Breast epithelium (tissue), 4 donors: ENCODE data around the gene SUZ12. TPM values are rescaled to one million over a fixed set of nuclear protein-coding genes. Genes with fewer than 3 reads are reported as not detected.
A peak's percentile ranks its signal among the peaks of the same experiment; 100 is the strongest.
"Not testable (repeated sequence)": the region's sequence is repeated elsewhere in the genome, so short reads cannot be mapped to it uniquely, and the experiment has no call there.

ENCODE experiments used
- DNase-seq, 2 donors: peaks; one replicate each; pipeline ENCODE4 v3.0.0-alpha.2; 2019; ENCODE audit warnings: low spot score in 2 of 2
- H3K27ac ChIP-seq, 2 donors: fragments of 200-600 bp; sonication (generic) in 1 of 2; one replicate each; pipeline ENCODE4 v1.5.1; 2016 to 2019; ENCODE audit warnings: mild to moderate bottlenecking in 1 of 2
- H3K27me3 ChIP-seq, 2 donors: fragments of 200-600 bp; sonication (generic) in 1 of 2; one replicate each; pipeline versions ENCODE4 v1.5.1 to v1.6.0; 2017 to 2019; ENCODE audit warnings: control low read depth in 1 of 2, mild to moderate bottlenecking in 1 of 2
- H3K36me3 ChIP-seq: fragments of 200-600 bp; one replicate; pipeline ENCODE4 v1.5.1; 2019
- H3K4me1 ChIP-seq, 2 donors: fragments of 200-600 bp; sonication (generic); one replicate each; pipeline ENCODE4 v1.5.1; 2016 to 2019; ENCODE audit warnings: control low read depth in 1 of 2
- H3K4me3 ChIP-seq, 3 donors: fragments of 200-600 bp; sonication (generic); 1 replicate in 2 of 3; 2 replicates in 1 of 3; pipeline ENCODE4 v1.5.1; 2016 to 2019; ENCODE audit warnings: mild to moderate bottlenecking in 3 of 3, moderate library complexity in 2 of 3
- H3K9me3 ChIP-seq, 2 donors: fragments of 200-600 bp; sonication (generic) in 1 of 2; one replicate each; pipeline ENCODE4 v1.5.1; 2016 to 2019; ENCODE audit warnings: control low read depth in 1 of 2
- CTCF ChIP-seq, 3 donors: fragments of 450-650 bp; IDR thresholded peaks; one replicate each; pipeline ENCODE4 v1.5.1; 2016 to 2017; ENCODE audit warnings: antibody characterized with exemption in 3 of 3, mild to moderate bottlenecking in 3 of 3, moderate library complexity in 3 of 3
- POLR2A ChIP-seq: fragments of 450-650 bp; IDR thresholded peaks from one replicate; pipeline ENCODE4 v1.6.1; 2016; ENCODE audit warnings: antibody characterized with exemption, mild to moderate bottlenecking, moderate library complexity
- POLR2AphosphoS5 ChIP-seq, 3 donors: sonication (generic); formaldehyde crosslinking; IDR thresholded peaks; one replicate each; pipeline ENCODE4 v1.6.1; 2017; ENCODE audit warnings: antibody characterized with exemption in 3 of 3
- intact Hi-C: fragments of 100-400 bp; cut with DNase I; formaldehyde crosslinking; loops from one replicate; pipeline ENCODE4 v1.15.1; 2023; ENCODE audit warnings: low total_unique reads
- total RNA-seq, 3 donors: library from RNA; depleted of rRNA; stranded (reverse); fragments of >200 nt; gene quantifications; one replicate each; pipeline ENCODE4 v1.1.0, GENCODE V29; 2016

Gene SUZ12
- total RNA-seq, 3 donors from 2014 or later: 17.9 to 25.9 (median 21.0) TPM

GRCh38 chr17:31931756-31932155, 5.1 kb upstream of the SUZ12 start:
- no peaks in the 10 kb centered on the region for H3K9me3 ChIP-seq
- intact Hi-C loops: no loop called here
- TF ChIP-seq CTCF (IDR thresholded peaks at IDR 0.05) (no peak), POLR2A (no peak), POLR2AphosphoS5 (IDR thresholded peaks at IDR 0.05) (no peak)
- H3K27me3 ChIP-seq: no peaks in the 10 kb centered on the region
- DNase-seq: no peak
- no peak overlapping the region for H3K4me3 ChIP-seq
- H3K27ac ChIP-seq: no peak overlapping the region
- H3K4me1 ChIP-seq: no peaks in the 10 kb centered on the region
- no peaks in the 10 kb centered on the region for H3K36me3 ChIP-seq

DNA sequence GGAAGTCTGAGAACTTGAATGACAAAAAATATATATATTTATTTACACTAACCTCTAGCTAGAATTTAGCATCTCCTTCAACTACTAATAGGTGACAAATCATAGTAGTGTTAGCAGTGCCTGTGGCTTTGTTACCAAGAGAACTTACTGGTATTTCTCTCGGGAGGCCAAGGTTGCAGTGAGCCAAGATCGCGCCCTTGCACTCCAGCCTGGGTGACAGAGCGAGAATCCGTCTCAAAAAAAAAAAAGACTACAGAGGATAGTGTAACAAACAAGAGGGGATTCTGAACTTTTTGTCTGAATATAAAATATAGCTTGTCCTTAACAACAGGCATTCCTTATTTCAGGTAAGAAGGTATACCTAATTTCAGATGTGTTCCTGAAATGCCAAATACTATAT, 1.3 kb upstream of the SUZ12 start:
- H3K4me1 ChIP-seq: no peaks in the 10 kb centered on the region
- H3K27me3 ChIP-seq: no peaks in the 10 kb centered on the region
- no peak for TF ChIP-seq CTCF (IDR thresholded peaks at IDR 0.05)
- TF ChIP-seq POLR2A: no peak
- no peak for TF ChIP-seq POLR2AphosphoS5 (IDR thresholded peaks at IDR 0.05)
- no peaks in the 10 kb centered on the region for H3K9me3 ChIP-seq
- no peaks in the 10 kb centered on the region for H3K36me3 ChIP-seq
- H3K4me3 ChIP-seq: no peak overlapping the region
- intact Hi-C loops: no loop called here
- H3K27ac ChIP-seq: no peak overlapping the region
- no peak for DNase-seq

DNA sequence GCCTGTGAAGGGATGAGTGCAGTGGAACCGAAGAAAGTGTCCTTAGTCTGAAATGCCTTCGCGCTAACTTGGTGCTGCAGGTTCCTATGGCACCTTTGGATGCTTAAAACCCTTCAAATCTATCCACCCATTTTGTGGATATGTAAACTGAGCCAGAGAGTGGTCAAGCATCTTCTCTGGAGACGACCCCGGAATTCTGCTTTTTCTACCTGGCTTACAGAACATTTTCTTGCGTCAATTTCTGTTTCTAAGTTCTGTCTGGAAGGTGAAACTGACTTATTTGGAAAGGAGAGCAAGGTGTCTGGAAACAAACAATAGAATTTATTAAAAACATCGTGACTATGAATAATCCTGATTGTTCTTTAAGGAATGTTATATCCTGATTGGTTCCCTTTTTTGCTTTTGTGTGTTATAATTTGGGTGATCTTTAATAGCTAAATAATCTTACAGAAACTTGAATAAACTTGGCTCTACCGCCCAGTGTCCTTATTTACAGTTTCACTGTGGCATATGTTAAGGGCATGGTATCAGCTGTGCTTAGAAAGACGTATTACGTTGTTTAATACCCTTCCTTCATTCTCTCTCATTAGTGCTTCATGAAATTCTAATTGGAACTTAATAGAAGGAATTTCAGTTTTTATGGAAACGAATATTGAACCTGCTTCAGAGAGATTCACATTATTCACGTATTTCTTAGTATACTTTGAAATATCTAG, 1.3 kb downstream of the SUZ12 start:
- intact Hi-C loops, H3K27ac ChIP-seq: not testable (repeated sequence)

GRCh38 chr17:31941916-31942315, 5.1 kb downstream of the SUZ12 start:
- H3K4me3 ChIP-seq, H3K4me1 ChIP-seq, H3K9me3 ChIP-seq, DNase-seq, H3K27ac ChIP-seq, H3K27me3 ChIP-seq, H3K36me3 ChIP-seq, intact Hi-C loops: not testable (repeated sequence)

More for the DNA sequence above, 1.3 kb downstream of the SUZ12 start:
- H3K36me3 ChIP-seq, H3K4me1 ChIP-seq, DNase-seq, H3K9me3 ChIP-seq, H3K27me3 ChIP-seq: not testable (repeated sequence)
- H3K4me3 ChIP-seq: peak overlapping the region; percentile 30 to 58 (median 38)

- H3K9me3 ChIP-seq, H3K36me3 ChIP-seq, H3K27me3 ChIP-seq, H3K4me3 ChIP-seq, H3K4me1 ChIP-seq, DNase-seq, intact Hi-C loops, H3K27ac ChIP-seq: not testable (repeated sequence)
These were observed 5.6 kb downstream of the SUZ12 start for GRCh38 chr17:31942396-31942795.

- H3K27me3 ChIP-seq, H3K4me3 ChIP-seq, H3K27ac ChIP-seq, H3K36me3 ChIP-seq, DNase-seq, intact Hi-C loops, H3K4me1 ChIP-seq, H3K9me3 ChIP-seq: not testable (repeated sequence)
These were observed 15.1 kb downstream of the SUZ12 start for GRCh38 chr17:31951953-31952352.

- H3K4me1 ChIP-seq, H3K4me3 ChIP-seq, H3K9me3 ChIP-seq, H3K36me3 ChIP-seq, H3K27ac ChIP-seq, intact Hi-C loops, H3K27me3 ChIP-seq, DNase-seq: not testable (repeated sequence)
These were observed 27.3 kb downstream of the SUZ12 start for GRCh38 chr17:31964131-31964530.

DNA sequence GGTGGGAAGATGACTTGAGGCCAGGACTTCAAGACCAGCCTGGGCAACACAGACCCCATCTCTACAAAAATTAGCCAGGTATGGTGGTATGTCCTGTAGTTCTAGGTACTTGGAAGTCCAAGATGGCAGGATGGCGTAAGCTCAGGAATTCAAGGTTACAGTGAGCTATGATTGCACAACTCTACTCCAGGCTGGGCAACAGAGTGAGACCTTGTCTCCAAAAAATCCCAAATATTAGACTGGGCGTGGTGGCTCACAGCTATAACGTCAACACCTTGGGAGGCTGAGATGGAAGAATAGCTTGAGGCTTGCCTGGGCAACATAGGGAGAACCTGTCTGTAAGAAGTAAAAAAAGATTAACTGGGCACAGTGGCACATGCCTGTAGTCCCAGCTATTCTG, 30.8 kb downstream of the SUZ12 start:
- intact Hi-C loops: no loop called here
- H3K9me3 ChIP-seq: no peaks in the 10 kb centered on the region
- H3K4me1 ChIP-seq: no peaks in the 10 kb centered on the region
- DNase-seq: no peak
- no peak overlapping the region for H3K4me3 ChIP-seq
- TF ChIP-seq CTCF (IDR thresholded peaks at IDR 0.05): no peak
- TF ChIP-seq POLR2AphosphoS5 (IDR thresholded peaks at IDR 0.05): no peak
- no peak for TF ChIP-seq POLR2A
- H3K27ac ChIP-seq: no peak overlapping the region
- H3K27me3 ChIP-seq: no peaks in the 10 kb centered on the region
- no peaks in the 10 kb centered on the region for H3K36me3 ChIP-seq

DNA sequence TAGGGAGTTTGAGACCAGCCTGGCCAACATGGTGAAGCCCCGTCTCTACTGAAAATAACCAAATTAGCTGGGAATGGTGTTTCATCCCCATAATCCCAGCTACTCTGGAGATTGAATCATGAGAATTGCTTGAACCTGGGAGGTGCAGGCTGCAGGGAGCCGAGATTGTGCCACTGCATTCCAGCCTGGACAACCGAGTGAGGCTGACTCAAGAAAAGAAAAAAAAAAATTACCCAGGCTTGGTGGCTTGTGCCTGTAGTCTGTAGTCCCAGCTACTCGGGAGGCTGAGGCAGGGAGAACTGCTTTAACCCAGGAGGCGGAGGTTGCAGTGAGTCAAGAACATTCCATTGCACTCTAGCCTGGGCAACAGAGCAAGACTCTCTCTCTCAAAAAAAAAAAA, 33.6 kb downstream of the SUZ12 start:
- not testable (repeated sequence) for H3K36me3 ChIP-seq

GRCh38 chr17:31974269-31975071, 37.7 kb downstream of the SUZ12 start:
- H3K4me1 ChIP-seq, H3K27me3 ChIP-seq, H3K9me3 ChIP-seq, H3K4me3 ChIP-seq, H3K36me3 ChIP-seq, DNase-seq, H3K27ac ChIP-seq, intact Hi-C loops: not testable (repeated sequence)

More for the DNA sequence above, 33.6 kb downstream of the SUZ12 start:
- DNase-seq, H3K4me1 ChIP-seq, H3K27ac ChIP-seq, H3K4me3 ChIP-seq, intact Hi-C loops, H3K9me3 ChIP-seq, H3K27me3 ChIP-seq: not testable (repeated sequence)
